Measurements from ENCODE around the gene SPP1.
"Not testable (repeated sequence)": the region's sequence is repeated elsewhere in the genome, so short reads cannot be mapped to it uniquely, and the experiment has no call there.

SPP1 gene

DNA sequence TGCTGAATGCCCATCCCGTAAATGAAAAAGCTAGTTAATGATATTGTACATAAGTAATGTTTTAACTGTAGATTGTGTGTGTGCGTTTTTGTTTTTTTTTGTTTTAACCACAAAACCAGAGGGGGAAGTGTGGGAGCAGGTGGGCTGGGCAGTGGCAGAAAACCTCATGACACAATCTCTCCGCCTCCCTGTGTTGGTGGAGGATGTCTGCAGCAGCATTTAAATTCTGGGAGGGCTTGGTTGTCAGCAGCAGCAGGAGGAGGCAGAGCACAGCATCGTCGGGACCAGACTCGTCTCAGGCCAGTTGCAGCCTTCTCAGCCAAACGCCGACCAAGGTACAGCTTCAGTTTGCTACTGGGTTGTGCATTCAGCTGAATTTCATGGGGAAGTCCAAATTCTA lies at the start of gene SPP1:
TSS of gene SPP1 (plus strand) at position 249 of the 400 bp plus-strand sequence. CDS start 1,182 bp downstream, outside the sequence.
- in situ Hi-C loops (cut with MboI; ENCODE audit: low pct_unique_long_range_greater_than_20kb, low sequenced_read_pairs): no loop called here
- peak; percentile 92 for DNase-seq

DNA sequence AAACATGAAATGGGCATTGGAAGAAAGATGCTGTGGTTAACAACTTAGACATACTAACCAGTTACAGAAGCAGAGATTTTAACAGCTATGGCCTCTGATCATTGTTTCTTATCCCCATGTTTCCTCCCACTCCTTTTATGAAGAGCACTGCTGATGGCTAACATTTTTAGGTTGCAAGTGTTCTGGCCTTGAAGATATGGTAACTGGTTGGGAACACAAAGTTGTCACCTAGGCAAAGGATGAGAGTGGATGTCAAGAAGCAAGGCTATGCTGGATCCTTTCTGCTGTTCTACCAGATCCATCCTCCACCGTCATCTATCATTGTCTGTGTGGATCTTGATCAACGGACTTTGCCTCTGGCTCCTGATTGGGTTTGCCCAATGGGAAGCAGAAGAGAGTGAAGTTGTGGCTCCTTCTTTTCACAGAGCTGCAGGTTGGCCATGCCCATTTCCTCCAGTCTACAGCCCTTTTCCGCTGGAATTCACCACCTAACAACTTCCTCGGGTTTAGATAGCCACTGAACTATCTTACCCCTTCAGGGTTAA lies 48.9 kb upstream of the SPP1 start:
- in situ Hi-C loops (cut with MboI; ENCODE audit: low pct_unique_long_range_greater_than_20kb, low sequenced_read_pairs): no loop called here
- no peak for DNase-seq

DNA sequence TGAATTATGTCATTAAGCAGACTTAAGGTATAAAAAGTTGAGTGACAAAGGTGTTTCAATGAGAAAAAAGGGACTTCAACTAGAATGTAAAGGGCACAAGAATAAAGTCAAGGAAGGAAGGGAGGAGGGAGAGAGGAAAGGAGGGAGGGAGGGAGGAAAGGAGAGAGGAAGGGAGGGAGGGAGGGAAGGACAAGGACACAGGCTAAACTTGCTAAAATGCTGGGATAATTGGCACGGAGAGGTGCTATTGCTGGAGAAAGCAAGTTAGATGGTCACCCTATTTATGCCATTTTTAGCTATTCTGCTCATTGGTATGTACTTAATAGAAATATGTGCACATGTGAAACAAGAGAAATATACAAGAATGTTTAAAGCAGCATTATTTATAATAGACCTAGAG lies 44.9 kb upstream of the SPP1 start:
- DNase-seq: no peak
- in situ Hi-C loops (cut with MboI; ENCODE audit: low pct_unique_long_range_greater_than_20kb, low sequenced_read_pairs): no loop called here

DNA sequence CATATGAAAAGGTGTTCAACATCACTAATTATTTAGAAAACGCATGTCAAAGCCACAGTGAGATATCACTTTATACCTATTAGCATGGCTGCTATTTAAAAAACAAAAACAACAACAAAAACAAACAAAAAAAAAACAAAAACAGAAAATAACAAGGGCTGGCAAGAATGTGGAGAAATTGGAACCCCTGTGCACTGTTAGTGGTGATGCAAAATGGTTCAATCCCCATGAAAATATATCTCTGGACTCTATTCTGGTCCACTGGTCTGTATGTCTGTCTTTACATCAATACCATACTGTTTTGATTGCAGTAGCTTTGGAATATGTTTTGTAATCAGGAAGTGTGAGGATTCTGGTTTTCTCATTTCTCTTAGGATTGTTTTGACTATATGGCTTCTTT lies 43.6 kb upstream of the SPP1 start:
- in situ Hi-C loops (cut with MboI; ENCODE audit: low pct_unique_long_range_greater_than_20kb, low sequenced_read_pairs): no loop called here
- no peak for DNase-seq

DNA sequence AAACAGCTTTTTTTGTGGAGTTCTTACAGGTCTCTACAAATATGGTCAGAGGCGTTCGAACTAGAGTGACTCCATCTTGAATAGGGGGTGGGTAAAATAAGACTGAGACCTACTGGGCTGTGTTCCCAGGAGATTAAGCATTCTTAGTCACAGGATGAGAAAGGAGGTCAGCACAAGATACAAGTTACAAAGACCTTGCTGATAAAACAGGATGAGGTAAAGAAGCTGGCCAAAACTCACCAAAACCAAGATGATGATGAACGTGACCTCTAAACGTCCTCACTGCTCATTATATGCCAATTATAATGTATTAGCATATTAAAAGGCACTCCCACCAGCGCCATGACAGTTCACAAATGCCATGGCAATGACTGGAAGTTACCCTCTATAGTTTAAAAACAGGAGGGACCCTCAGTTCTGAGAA lies 42.8 kb upstream of the SPP1 start:
- DNase-seq: no peak
- in situ Hi-C loops (cut with MboI; ENCODE audit: low pct_unique_long_range_greater_than_20kb, low sequenced_read_pairs): no loop called here

DNA sequence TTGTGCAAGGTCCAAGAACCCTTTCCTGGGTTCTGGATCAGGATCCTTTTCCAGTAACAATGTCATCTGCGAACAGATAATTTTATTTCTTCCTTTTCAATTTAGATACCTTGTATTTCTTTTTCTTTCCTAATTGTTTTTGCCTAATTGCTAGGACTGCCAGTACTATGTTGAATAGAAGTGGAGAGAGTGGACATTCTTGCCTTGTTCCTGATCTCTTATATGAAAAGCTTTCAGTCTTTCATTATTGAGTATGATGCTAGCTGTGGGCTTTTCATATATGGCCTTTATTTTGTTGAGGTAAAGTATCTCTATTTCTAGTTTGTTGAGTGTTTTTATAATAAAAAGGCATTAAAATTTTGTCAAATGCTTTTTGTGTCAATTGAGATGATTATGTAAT lies 42.2 kb upstream of the SPP1 start:
- in situ Hi-C loops (cut with MboI; ENCODE audit: low pct_unique_long_range_greater_than_20kb, low sequenced_read_pairs): no loop called here
- no peak for DNase-seq

DNA sequence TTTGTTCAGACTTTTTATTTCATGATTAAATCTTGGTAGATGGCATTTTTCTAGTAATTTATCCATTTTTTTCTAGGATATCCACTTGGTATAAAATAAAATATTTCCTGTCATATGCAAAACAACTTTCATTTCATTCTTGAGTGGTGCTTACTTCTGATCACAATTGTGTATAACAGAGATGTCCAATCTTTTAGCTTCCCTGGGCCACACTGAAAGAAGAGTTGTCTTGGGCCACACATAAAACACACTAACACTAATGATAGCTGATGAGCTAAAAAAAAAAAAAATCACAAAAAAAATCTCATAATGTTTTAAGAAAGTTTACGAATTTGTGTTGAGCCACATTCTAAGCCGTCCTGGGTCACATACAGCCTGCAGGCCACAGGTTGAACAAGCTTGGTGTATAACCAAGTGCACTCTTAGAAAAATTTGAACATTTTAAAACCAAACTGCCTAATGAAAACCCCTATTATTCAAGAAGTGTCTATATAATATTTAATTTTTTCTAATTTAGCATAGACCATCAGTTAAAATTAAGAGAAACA lies 41.3 kb upstream of the SPP1 start:
- DNase-seq: no peak
- in situ Hi-C loops (cut with MboI; ENCODE audit: low pct_unique_long_range_greater_than_20kb, low sequenced_read_pairs): no loop called here

DNA sequence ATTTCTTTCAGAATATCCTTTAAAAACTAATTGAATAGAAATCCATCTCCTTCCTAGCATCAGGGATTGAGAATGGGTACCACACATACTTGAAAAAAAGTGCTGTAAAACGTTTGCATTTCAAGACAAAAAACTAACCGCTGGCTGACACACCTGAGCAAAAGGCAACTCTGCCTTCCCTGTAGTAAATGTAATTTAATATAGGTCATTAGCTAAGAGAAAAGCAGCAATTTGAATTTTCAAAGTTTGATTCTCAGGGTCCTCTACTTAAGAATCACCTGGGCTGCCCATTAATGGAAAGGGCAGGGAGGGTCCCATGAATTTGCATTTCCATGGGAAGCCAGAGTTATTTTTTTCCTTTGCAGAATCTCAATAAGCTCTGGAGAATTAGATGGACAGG lies 40.5 kb upstream of the SPP1 start:
- DNase-seq: no peak
- in situ Hi-C loops (cut with MboI; ENCODE audit: low pct_unique_long_range_greater_than_20kb, low sequenced_read_pairs): no loop called here

DNA sequence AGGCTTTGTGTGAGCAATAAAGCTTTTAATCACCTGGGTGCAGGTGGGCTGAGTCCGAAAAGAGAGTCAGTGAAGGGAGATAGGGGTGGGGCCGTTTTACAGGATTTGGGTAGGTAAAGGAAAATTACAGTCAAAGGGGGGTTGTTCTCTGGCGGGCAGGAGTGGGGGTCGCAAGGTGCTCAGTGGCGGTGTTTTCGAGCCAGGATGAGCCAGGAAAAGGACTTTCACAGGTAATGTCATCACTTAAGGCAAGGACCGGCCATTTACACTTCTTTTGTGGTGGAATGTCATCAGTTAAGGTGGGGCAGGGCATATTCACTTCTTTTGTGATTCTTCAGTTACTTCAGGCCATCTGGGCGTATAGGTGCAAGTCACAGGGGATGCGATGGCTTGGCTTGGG lies 39.6 kb upstream of the SPP1 start:
- in situ Hi-C loops (cut with MboI; ENCODE audit: low pct_unique_long_range_greater_than_20kb, low sequenced_read_pairs); DNase-seq: not testable (repeated sequence)

DNA sequence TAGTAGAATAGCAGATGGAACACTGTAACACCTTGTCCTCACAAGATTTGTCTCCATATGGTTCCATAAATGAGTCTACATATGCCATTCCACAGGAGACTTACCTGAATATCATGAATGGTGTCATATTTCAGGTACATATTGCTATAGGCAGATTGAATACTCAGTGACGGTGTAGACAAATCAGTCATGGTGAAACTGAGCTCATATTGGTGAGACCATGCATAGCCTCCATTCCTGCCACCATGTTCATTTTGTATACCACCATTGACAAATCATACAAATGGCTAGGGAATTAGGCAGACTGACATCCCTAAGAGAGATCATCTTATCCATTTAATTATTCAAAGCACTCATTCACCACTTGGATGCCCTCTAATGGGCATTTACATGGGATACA lies 38.0 kb upstream of the SPP1 start:
- in situ Hi-C loops (cut with MboI; ENCODE audit: low pct_unique_long_range_greater_than_20kb, low sequenced_read_pairs): no loop called here
- no peak for DNase-seq

DNA sequence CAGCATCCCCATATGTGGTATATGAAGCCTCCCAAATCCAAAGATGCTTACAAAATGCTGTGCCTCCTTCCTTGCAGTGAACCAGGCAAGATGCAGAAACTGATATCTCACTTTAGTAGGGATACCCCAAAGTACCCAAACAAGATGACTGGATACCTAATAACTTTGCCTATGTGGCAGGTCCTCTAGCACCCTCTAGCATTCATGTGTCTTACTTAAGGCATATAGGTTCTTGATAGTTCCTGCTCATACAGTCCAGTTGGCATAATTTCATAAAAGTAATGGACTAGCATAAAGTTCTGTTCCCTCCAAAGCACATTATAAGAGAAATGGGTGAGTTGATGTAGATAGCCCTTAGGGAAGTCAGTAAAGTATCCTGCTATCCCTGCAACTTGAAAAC lies 36.8 kb upstream of the SPP1 start:
- in situ Hi-C loops (cut with MboI; ENCODE audit: low pct_unique_long_range_greater_than_20kb, low sequenced_read_pairs): no loop called here

DNA sequence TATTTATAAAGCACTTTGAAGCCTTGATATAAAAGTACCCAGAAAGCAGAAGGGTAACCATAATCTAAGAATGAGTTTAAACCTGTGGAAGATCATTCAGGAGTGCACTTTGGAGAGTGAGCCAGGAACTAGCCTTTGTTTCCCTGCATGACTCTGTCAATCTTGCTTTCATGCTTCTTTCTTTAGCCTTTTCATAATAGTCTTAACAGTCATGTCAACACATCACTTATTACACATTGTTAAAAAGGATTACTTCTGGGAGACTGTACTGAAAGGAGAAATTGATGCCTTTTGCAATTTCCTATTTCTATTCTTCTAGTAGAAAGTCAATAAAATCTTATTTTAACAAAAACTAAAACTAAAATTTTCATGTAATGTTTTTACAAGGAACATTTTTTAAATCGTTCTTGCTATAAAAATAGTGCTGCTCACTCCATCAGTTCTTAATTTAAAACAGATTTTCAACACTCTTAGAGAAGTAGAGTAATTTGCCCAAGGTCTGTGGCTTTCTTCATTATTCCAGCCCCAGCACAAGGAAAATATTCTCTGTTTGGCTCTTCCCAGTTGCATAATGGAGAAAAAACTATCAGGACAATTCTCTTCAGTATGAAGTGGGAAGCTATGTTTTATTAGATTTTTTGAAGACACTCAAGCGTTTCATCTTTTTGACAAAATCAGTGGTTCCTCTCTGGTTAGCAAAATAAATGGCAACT lies 35.4 kb upstream of the SPP1 start:
- DNase-seq: no peak
- in situ Hi-C loops (cut with MboI; ENCODE audit: low pct_unique_long_range_greater_than_20kb, low sequenced_read_pairs): no loop called here

More for the DNA sequence above, 36.8 kb upstream of the SPP1 start:
- DNase-seq: no peak

DNA sequence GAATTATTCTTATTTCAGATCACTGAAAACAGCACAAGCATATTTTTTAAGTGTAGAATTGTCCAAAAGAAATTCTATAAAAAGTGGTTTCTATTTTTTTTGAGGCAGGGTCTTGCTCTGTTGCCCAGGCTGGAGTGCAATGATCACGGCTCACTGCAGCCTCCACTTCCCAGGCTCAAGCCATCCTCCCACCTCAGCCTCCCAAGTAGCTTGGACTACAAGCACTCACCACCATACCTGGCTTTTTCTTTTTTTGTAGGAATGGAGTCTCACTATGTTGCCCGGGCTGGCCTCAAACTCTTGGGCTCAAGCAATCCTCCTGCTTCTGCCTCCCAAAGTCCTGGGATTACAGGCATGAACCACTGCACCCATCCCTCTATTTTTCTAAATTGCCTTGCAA lies 34.7 kb upstream of the SPP1 start:
- DNase-seq; in situ Hi-C loops (cut with MboI; ENCODE audit: low pct_unique_long_range_greater_than_20kb, low sequenced_read_pairs): not testable (repeated sequence)

DNA sequence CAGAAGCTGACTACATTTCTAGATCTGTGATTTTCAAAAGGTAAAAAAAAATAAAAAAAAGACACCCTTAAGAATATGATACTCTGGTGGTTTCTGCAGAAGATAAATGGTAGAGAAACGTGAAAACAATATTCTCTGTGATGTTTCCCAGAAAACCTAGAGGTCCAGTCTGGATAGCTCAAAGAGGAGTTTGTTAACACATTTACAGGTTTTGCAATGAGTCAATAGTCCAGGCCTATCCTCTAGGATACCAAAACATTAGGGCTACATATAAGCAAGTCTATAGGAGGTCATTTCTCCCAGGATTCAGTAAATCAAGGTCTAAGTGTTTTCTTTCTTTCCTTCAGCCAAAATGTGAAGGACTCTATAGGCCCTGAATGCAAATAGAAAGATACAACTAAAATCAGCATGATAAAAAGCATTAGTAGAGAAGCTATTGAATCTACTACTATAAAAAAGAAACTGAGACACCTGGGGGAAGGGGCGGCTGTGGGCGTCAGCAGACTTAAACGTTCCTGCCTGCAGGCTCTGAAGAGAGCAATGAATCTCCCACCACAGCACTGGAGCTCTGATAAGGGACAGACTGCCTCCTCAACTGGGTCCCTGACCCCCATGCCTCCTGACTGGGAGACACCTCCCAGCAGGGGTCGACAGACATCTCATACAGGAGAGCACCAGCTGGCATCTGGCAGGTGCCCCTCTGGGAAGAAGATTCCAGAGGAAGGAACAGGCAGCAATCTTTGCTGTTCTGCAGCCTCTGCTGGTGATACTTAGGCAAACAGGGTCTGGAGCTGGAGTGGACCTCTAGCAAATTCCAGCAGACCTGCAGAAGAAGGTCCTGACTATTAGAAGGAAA lies 33.7 kb upstream of the SPP1 start:
- no peak for DNase-seq
- in situ Hi-C loops (cut with MboI; ENCODE audit: low pct_unique_long_range_greater_than_20kb, low sequenced_read_pairs): no loop called here

DNA sequence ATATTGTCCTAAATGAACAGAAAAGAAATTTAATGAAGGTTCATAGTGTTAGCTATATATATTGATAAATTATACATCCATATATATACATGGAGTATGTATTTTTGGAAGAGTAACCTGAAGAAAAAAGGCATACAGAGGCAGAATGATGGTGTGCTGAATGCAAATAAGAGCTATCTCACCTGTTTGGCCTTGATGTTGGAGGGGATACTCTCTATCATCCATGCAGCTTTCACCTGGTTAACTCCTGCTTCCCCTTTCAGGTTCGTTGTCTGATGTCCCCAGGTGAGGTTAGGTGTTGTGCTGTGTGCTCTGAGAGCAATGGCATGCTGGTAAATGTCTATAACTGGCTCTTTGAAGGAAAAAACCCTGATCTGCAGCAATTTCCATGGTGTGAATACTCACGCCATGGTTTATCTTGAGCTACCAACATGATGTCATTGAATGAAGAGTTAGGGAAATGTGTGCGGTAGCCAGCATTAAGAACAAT lies 31.8 kb upstream of the SPP1 start:
- in situ Hi-C loops (cut with MboI; ENCODE audit: low pct_unique_long_range_greater_than_20kb, low sequenced_read_pairs): no loop called here
- no peak for DNase-seq

DNA sequence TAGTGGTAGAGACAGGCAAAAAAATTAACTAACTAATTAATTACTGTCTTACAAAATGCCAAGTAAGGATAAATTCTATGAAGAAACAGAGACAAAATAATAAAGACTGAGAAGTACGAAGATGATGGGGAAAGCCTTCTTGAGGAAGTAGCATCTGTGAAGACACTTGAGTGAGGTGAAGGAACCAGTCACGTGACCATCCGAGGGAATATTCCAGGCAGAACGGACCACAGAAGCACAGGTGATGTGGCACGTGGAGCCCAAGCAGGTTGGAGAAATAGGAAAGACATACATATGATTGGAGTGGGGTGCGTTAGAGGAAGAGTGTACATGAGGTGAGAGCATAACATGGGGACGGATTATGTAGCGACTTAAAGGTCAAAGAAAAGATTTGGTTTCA lies 30.5 kb upstream of the SPP1 start:
- DNase-seq: no peak
- in situ Hi-C loops (cut with MboI; ENCODE audit: low pct_unique_long_range_greater_than_20kb, low sequenced_read_pairs): no loop called here

DNA sequence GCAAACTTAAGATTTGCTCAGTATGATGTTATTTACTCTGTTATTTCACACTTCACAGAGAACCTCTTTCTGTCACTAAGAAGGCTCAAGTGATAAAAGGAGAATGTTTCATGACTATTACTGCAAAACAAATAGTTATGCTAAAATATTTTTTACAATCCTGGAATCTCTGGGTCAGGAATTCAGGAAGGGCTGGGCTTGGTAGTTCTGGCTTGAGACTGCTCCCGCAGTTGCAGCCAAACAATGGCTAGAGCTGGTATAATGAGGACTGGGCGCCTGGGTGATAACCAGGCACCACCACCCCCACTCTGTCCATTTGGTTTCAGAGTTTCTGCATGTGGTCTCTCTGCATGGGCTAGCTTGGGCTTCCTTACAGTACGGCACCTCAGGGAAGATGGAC lies 28.7 kb upstream of the SPP1 start:
- no peak for DNase-seq
- in situ Hi-C loops (cut with MboI; ENCODE audit: low pct_unique_long_range_greater_than_20kb, low sequenced_read_pairs): no loop called here

DNA sequence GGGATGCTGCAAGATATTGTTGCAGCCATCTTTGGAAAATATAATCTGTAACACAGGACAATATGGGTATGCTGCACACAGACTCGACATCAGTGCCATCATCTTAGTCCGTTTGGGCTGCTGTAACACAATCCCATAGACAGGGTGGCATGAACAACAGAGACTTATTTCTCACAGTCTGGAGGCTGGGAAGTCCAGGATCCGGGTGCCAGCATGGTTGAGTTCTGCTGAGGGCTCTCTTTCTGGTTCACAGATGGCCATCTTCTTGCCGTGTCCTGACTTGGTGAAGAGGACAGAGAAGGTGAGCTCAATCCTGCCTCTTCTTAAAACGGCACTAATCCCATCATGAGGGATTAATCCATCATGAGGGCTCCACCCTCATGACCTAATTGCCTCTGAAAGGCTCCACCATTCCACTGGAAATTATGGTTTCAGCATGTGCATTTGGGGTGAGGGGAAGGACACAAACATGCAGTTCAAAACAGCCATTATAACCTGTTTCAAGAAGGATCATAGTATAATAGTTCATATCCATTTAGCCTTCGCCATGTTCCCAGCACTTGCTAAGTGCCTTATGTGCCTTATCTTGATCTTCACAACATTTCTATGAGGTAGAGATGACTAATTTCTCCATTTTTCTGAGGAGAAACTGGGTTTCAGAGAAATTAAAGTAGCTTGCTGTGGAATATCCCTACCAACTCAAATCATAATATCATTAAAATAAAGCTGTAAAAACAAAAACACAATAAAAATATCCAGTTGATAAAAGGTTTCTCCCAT lies 27.9 kb upstream of the SPP1 start:
- in situ Hi-C loops (cut with MboI; ENCODE audit: low pct_unique_long_range_greater_than_20kb, low sequenced_read_pairs): no loop called here
- DNase-seq: no peak

DNA sequence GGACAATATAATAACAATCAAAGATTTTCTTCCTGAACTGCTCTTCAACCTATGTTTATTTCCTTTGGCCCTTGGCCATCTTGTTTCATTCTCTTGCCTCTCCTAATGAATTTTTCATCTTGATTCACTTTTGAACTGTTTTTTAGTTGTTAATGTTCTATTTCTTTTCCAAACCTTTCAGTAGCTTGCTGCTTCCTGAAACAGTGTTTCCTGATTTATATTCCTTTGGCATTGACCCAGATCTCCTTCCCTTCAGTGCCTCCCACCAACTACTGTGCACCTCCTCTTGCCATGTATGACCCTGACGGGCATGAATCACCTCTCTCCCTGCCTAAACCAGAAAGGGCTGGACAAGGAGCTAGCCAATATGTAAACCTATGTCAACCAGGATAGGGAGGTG lies 25.6 kb upstream of the SPP1 start:
- no peak for DNase-seq
- in situ Hi-C loops (cut with MboI; ENCODE audit: low pct_unique_long_range_greater_than_20kb, low sequenced_read_pairs): no loop called here
